ENCODE measurements around the gene SHANK1.

DNA sequence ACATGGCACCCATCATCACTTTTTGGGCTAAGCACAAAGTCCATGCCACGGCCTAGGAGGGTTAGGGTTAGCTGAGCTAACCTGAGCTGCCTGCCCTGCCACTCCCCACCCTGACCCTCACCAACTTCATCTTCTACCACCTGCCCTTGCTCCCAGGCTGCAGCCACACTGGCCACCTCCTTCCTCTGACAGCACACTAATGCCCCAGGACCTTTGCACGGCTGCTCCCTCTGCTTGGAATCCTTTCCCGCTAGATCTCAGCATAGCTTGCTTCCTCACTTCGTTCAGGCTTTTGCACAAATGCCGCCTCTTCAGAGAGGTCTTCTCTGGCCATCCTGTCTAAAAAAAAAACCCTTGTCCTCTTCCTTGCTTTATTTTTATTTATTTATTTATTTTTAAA lies 13.2 kb downstream of the SHANK1 start:
- TF ChIP-seq, protein P1, sequence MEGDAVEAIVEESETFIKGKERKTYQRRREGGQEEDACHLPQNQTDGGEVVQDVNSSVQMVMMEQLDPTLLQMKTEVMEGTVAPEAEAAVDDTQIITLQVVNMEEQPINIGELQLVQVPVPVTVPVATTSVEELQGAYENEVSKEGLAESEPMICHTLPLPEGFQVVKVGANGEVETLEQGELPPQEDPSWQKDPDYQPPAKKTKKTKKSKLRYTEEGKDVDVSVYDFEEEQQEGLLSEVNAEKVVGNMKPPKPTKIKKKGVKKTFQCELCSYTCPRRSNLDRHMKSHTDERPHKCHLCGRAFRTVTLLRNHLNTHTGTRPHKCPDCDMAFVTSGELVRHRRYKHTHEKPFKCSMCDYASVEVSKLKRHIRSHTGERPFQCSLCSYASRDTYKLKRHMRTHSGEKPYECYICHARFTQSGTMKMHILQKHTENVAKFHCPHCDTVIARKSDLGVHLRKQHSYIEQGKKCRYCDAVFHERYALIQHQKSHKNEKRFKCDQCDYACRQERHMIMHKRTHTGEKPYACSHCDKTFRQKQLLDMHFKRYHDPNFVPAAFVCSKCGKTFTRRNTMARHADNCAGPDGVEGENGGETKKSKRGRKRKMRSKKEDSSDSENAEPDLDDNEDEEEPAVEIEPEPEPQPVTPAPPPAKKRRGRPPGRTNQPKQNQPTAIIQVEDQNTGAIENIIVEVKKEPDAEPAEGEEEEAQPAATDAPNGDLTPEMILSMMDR (IDR thresholded peaks at IDR 0.05): no peak
- TF ChIP-seq POLR2A (IDR thresholded peaks at IDR 0.05) (no peak), EP300 (IDR thresholded peaks at IDR 0.05) (no peak)
